GM12878 (cell line): Measurements from ENCODE around the gene CSPG5. TPM values are rescaled to one million over a fixed set of nuclear protein-coding genes. Genes with fewer than 3 reads are reported as not detected.

ENCODE experiments used
- ATAC-seq: fragments of 200-7000 bp; cut with Tn5 transposase; 3 replicates; pipeline ENCODE4 v1.9.1; 2020; ENCODE audit warnings: mild to moderate bottlenecking, moderate library complexity
- BruUV-seq: library from RNA; stranded (reverse); fragments of 400-500 nt; replicated peaks from 2 replicates; lab custom pipeline; 2021; lab: Mats Ljungman, UMichigan
- CTCF ChIA-PET: fragments of 300-600 bp; sonication (Branson Sonifier 250); formaldehyde crosslinking; extraction: SDS; loops from one replicate; lab custom pipeline; 2021; ENCODE audit warnings: inconsistent platforms; lab: Yijun Ruan, JAX
- POLR2A ChIA-PET: fragments of 350-600 bp; formaldehyde crosslinking; extraction: SDS; loops from one replicate; lab custom pipeline; 2021; ENCODE audit warnings: inconsistent platforms; lab: Charles Lee
- RAD21 ChIA-PET: fragments of 300-600 bp; sonication (Branson Sonifier 250); formaldehyde crosslinking; loops from one replicate; lab custom pipeline; 2023; ENCODE audit warnings: antibody characterized with exemption; ENCODE audit not compliant: unreplicated experiment; lab: Charles Lee
- SMC1A ChIA-PET: fragments of 300-600 bp; sonication (Branson Sonifier 250); formaldehyde crosslinking; loops from one replicate; lab custom pipeline; 2023; ENCODE audit not compliant: unreplicated experiment, uncharacterized antibody; lab: Charles Lee
- DNase-seq: peaks from one replicate; pipeline ENCODE4 v3.0.0-alpha.2; 2011; ENCODE audit warnings: low read depth, low spot score
- FAIRE-seq: peaks from 3 replicates; lab custom pipeline; 2011; peaks lifted over from hg19 to GRCh38; lab: Jason Lieb, UNC
- H2AFZ ChIP-seq: 2 replicates; pipeline ENCODE4 v1.6.0; 2011; ENCODE audit warnings: low read depth, low read length, control low read depth; ENCODE audit not compliant: control insufficient read depth
- H3K27ac ChIP-seq: 2 replicates; pipeline ENCODE4 v1.5.1; 2011; ENCODE audit warnings: control low read depth; ENCODE audit not compliant: control insufficient read depth, insufficient read depth
- H3K27me3 ChIP-seq, 2 experiments: replicated peaks in 1 of 2; 2 replicates each; pipeline versions ENCODE4 v1.6.0 to v1.6.1; 2011; ENCODE audit warnings: low read length in 1 of 2; ENCODE audit not compliant: control insufficient read depth in 2 of 2, insufficient read depth in 2 of 2
- H3K36me3 ChIP-seq, 2 experiments: 2 replicates each; pipeline ENCODE4 v1.5.1; 2011; ENCODE audit warnings: low read length in 1 of 2; ENCODE audit not compliant: control insufficient read depth in 2 of 2, insufficient read depth in 2 of 2
- H3K4me1 ChIP-seq: 2 replicates; pipeline ENCODE4 v1.6.1; 2011; ENCODE audit warnings: mild to moderate bottlenecking, low read length, moderate library complexity, mixed read lengths; ENCODE audit not compliant: control insufficient read depth, insufficient read depth
- H3K4me2 ChIP-seq: 2 replicates; pipeline ENCODE4 v1.6.0; 2011; ENCODE audit warnings: control low read depth; ENCODE audit not compliant: control insufficient read depth, insufficient read depth
- H3K4me3 ChIP-seq: fragments of 200-600 bp; sonication (generic); 2 replicates; pipeline ENCODE4 v1.5.1; 2016
- H3K79me2 ChIP-seq: 2 replicates; pipeline ENCODE4 v1.6.0; 2011; ENCODE audit warnings: low read length; ENCODE audit not compliant: control insufficient read depth, insufficient read depth
- H3K9ac ChIP-seq: 2 replicates; pipeline ENCODE4 v1.8.0; 2011; ENCODE audit warnings: low read length, control low read depth, mixed read lengths; ENCODE audit not compliant: control insufficient read depth, insufficient read depth
- H3K9me3 ChIP-seq: replicated peaks from 3 replicates; pipeline ENCODE4 v1.5.1; 2011; ENCODE audit warnings: mild to moderate bottlenecking, low read length; ENCODE audit not compliant: control insufficient read depth, insufficient read depth
- H4K20me1 ChIP-seq: 2 replicates; pipeline ENCODE4 v1.6.0; 2011; ENCODE audit not compliant: control insufficient read depth, insufficient read depth
- CHD2 ChIP-seq: IDR thresholded peaks from 2 replicates; pipeline ENCODE4 v1.6.1; 2011; ENCODE audit warnings: low read depth, low read length, improper control_type of control experiment, borderline replicate concordance
- JUNB ChIP-seq: IDR thresholded peaks from 2 replicates; pipeline ENCODE4 v1.6.1; 2016; ENCODE audit warnings: antibody characterized with exemption, mild to moderate bottlenecking
- PAX8 ChIP-seq: fragments of 450-650 bp; IDR thresholded peaks from 2 replicates; pipeline ENCODE4 v1.6.1; 2017; ENCODE audit warnings: mild to moderate bottlenecking, moderate library complexity
- RUNX3 ChIP-seq: IDR thresholded peaks from 2 replicates; pipeline ENCODE4 v1.6.1; 2012; ENCODE audit warnings: low read length, inconsistent platforms
- SP1 ChIP-seq: IDR thresholded peaks from one replicate; pipeline ENCODE4 v1.6.1; 2011; ENCODE audit warnings: low read depth, low read length
- WGBS: methylation state at CpG from one replicate; pipeline ENCODE4 v1.1.6; 2016; ENCODE audit warnings: low lambda C conversion rate; ENCODE audit not compliant: insufficient replicate concordance, insufficient coverage; ENCODE audit errors: missing lambda C conversion rate; 5-methylcytosine and 5-hydroxymethylcytosine counted together
- in situ Hi-C: fragments of 300-500 bp; cut with MboI; formaldehyde crosslinking; loops from 9 replicates; pipeline ENCODE4 v1.14.3; 2018; ENCODE audit warnings: mixed read lengths
- intact Hi-C: fragments of 100-400 bp; cut with micrococcal nuclease; formaldehyde crosslinking; loops from one replicate; pipeline ENCODE4 v1.14.2; 2022; ENCODE audit not compliant: unreplicated experiment
- polyA plus RNA-seq, 11 experiments: library from polyadenylated mRNA; depleted of rRNA in 4 of 11; unstranded in 6 of 11; stranded (reverse) in 5 of 11; fragments of >200 nt; fragmentation: Nextera tagmentation in 4 of 11; fragmentation: Illumina TruSeq in 1 of 11; extraction: Ambion mirVana in 4 of 11; extraction: Trizol in 1 of 11; gene quantifications; 1 replicate in 1 of 11; 2 replicates in 10 of 11; pipeline versions ENCODE4 v1.2.1 to v1.2.3, GENCODE V29; 2011 to 2016; ENCODE audit warnings: inconsistent platforms in 2 of 11, missing spikeins in 2 of 11, low read depth in 1 of 11
- total RNA-seq, 4 experiments: library from RNA; depleted of rRNA in 3 of 4; stranded (reverse); fragments of >200 nt in 3 of 4; fragmentation: Illumina TruSeq in 1 of 4; extraction: Trizol in 1 of 4; gene quantifications; 2 replicates each; pipeline versions ENCODE4 v1.2.1 to v1.2.3, GENCODE V29; 2013 to 2021
- TF ChIP-seq, protein P1 (sequence below): fragments of 450-650 bp; IDR thresholded peaks from 2 replicates; pipeline ENCODE4 v1.6.1; 2017; ENCODE audit warnings: antibody characterized with exemption, mild to moderate bottlenecking, moderate library complexity
- TF ChIP-seq, protein P2 (sequence below): fragments of 450-650 bp; IDR thresholded peaks from 2 replicates; pipeline ENCODE4 v1.6.1; 2017; ENCODE audit warnings: low read depth, mild to moderate bottlenecking, moderate library complexity
- TF ChIP-seq, protein P3 (sequence below): fragments of 450-650 bp; IDR thresholded peaks from 2 replicates; pipeline ENCODE4 v1.6.1; 2016; ENCODE audit warnings: mild to moderate bottlenecking

The CSPG5 gene
- total and polyA plus RNA-seq, 10 of the 15 experiments (the other 5 are each of a cell fraction or from before 2014, with no cell fraction given), result 0.08 to 0.17 TPM; not detected in 8

DNA sequence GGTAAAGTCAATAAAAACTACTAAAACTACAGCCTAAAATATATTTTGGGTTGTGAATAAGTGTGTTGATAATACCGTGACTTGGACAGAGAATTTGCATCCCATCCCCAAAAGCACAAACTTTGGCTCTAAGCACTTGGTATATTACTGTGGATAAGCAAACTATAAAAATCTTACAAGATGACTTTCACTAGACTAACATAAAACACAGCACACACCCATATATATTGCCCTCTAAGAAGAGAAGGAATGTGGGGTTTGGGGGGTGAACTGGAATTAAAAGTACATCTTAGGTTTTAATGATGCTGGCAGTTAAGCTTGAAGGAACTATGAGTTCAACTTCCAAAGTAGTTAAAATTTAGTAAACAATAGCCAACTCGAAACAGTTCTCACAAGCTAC, 28.7 kb upstream of the CSPG5 start:
- Histone ChIP-seq H4K20me1 (no peaks in the 10 kb centered on the region), H3K4me2 (no peak overlapping the region), H3K27ac (no peak overlapping the region), H3K79me2 (no peaks in the 10 kb centered on the region), H3K36me3 (peaks cover 11 to 32% of the 10 kb centered on the region in 2 experiments), H2AFZ (no peak overlapping the region), H3K27me3 (no peaks in the 10 kb centered on the region), H3K4me1 (no peaks in the 10 kb centered on the region), H3K9ac (no peak overlapping the region), H3K9me3 (no peaks in the 10 kb centered on the region), H3K4me3 (no peak overlapping the region)
- FAIRE-seq (no peak), ATAC-seq (no peak), DNase-seq (no peak)
- ChIA-PET SMC1A (interaction anchor here (1.0 to 1.4 kb wide), 3 partner anchors 8 to 44 kb away, joined by 4 to 7 read pairs (median 6); no protein-coding TSS in a partner anchor), CTCF (interaction anchor here (3.2 kb wide), 1 partner anchor 9 kb away, joined by 8 read pairs; no protein-coding TSS in a partner anchor), POLR2A (no interaction called here), RAD21 (no interaction called here)
- WGBS, result 77% methylated on average over 2 of the region's 2 CpGs
- intact Hi-C loops, result no loop called here
- BruUV-seq, result no TSS peak
- in situ Hi-C loops, result no loop called here
- TF ChIP-seq RUNX3 (no peak), SP1 (no peak), JUNB (no peak), CHD2 (no peak), PAX8 (no peak)
- TF ChIP-seq, protein P1, sequence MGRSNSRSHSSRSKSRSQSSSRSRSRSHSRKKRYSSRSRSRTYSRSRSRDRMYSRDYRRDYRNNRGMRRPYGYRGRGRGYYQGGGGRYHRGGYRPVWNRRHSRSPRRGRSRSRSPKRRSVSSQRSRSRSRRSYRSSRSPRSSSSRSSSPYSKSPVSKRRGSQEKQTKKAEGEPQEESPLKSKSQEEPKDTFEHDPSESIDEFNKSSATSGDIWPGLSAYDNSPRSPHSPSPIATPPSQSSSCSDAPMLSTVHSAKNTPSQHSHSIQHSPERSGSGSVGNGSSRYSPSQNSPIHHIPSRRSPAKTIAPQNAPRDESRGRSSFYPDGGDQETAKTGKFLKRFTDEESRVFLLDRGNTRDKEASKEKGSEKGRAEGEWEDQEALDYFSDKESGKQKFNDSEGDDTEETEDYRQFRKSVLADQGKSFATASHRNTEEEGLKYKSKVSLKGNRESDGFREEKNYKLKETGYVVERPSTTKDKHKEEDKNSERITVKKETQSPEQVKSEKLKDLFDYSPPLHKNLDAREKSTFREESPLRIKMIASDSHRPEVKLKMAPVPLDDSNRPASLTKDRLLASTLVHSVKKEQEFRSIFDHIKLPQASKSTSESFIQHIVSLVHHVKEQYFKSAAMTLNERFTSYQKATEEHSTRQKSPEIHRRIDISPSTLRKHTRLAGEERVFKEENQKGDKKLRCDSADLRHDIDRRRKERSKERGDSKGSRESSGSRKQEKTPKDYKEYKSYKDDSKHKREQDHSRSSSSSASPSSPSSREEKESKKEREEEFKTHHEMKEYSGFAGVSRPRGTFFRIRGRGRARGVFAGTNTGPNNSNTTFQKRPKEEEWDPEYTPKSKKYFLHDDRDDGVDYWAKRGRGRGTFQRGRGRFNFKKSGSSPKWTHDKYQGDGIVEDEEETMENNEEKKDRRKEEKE, result no peak
- TF ChIP-seq, protein P2, sequence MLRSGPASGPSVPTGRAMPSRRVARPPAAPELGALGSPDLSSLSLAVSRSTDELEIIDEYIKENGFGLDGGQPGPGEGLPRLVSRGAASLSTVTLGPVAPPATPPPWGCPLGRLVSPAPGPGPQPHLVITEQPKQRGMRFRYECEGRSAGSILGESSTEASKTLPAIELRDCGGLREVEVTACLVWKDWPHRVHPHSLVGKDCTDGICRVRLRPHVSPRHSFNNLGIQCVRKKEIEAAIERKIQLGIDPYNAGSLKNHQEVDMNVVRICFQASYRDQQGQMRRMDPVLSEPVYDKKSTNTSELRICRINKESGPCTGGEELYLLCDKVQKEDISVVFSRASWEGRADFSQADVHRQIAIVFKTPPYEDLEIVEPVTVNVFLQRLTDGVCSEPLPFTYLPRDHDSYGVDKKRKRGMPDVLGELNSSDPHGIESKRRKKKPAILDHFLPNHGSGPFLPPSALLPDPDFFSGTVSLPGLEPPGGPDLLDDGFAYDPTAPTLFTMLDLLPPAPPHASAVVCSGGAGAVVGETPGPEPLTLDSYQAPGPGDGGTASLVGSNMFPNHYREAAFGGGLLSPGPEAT, result no peak
- TF ChIP-seq, protein P3, sequence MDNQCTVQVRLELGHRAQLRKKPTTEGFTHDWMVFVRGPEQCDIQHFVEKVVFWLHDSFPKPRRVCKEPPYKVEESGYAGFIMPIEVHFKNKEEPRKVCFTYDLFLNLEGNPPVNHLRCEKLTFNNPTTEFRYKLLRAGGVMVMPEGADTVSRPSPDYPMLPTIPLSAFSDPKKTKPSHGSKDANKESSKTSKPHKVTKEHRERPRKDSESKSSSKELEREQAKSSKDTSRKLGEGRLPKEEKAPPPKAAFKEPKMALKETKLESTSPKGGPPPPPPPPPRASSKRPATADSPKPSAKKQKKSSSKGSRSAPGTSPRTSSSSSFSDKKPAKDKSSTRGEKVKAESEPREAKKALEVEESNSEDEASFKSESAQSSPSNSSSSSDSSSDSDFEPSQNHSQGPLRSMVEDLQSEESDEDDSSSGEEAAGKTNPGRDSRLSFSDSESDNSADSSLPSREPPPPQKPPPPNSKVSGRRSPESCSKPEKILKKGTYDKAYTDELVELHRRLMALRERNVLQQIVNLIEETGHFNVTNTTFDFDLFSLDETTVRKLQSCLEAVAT, result no peak
